Fibroblast of villous mesenchyme (primary cell): Measurements from ENCODE around the gene DYRK1A. TPM values are rescaled to one million over a fixed set of nuclear protein-coding genes. Genes with fewer than 3 reads are reported as not detected.

Experiments
- DNase-seq: peaks from one replicate; pipeline ENCODE4 v3.0.0-alpha.2; 2010; ENCODE audit warnings: low read depth
- H3K4me3 ChIP-seq: 2 replicates; pipeline ENCODE4 v1.5.1; 2011; ENCODE audit warnings: low read depth, mild to moderate bottlenecking, low read length
- CTCF ChIP-seq: IDR thresholded peaks from 2 replicates; pipeline ENCODE4 v1.5.1; 2012; ENCODE audit warnings: low read depth, mild to moderate bottlenecking, low read length; ENCODE audit not compliant: insufficient read depth
- total RNA-seq: library from RNA; depleted of rRNA; stranded (reverse); fragments of >200 nt; gene quantifications from 2 replicates; pipeline ENCODE4 v1.2.3, GENCODE V29; 2012

DYRK1A gene
- total RNA-seq, 1 donor: 77.7 TPM

GRCh38 chr21:37458669-37459276, 92.2 kb downstream of the DYRK1A start:
- H3K4me3 ChIP-seq: no peak overlapping the region
- DNase-seq: no peak
- TF ChIP-seq CTCF: no peak

GRCh38 chr21:37459575-37459974, 93.0 kb downstream of the DYRK1A start:
- no peak for TF ChIP-seq CTCF
- peak; percentile 50 for DNase-seq
- H3K4me3 ChIP-seq: no peak overlapping the region

- no peak overlapping the region for H3K4me3 ChIP-seq
- no peak for DNase-seq
- no peak for TF ChIP-seq CTCF
These were observed 93.6 kb downstream of the DYRK1A start for GRCh38 chr21:37460196-37460595.

- H3K4me3 ChIP-seq: no peak overlapping the region
- peak; percentile 53 for DNase-seq
- no peak for TF ChIP-seq CTCF
These were observed 94.9 kb downstream of the DYRK1A start for GRCh38 chr21:37461479-37461878.

- H3K4me3 ChIP-seq: no peak overlapping the region
- no peak for TF ChIP-seq CTCF
- DNase-seq: no peak
These were observed 95.7 kb downstream of the DYRK1A start for GRCh38 chr21:37462087-37462861.

- peak; percentile 70 for TF ChIP-seq CTCF
- peak; percentile 74 for DNase-seq
- H3K4me3 ChIP-seq: peak overlapping the region; percentile 17
These were observed 96.7 kb downstream of the DYRK1A start for GRCh38 chr21:37463083-37463801.
